ENCODE data around the gene ZNF221. TPM values are rescaled to one million over a fixed set of nuclear protein-coding genes. Genes with fewer than 3 reads are reported as not detected.

Gene ZNF221
- total and polyA plus RNA-seq, 11 donors = 2.4 to 6.7 (median 3.7) TPM

- intact Hi-C loops (cut with DNase I) = no loop called here
- no peaks in the 10 kb centered on the region for H3K4me1 ChIP-seq
- 67 to 97% (median 82%) methylated on average over 3 of the region's 3 CpGs for WGBS, 4 donors
- DNase-seq = no peak
- H3K27me3 ChIP-seq = no peaks in the 10 kb centered on the region
- no peak overlapping the region for H3K27ac ChIP-seq
- TF ChIP-seq POLR2A (IDR thresholded peaks at IDR 0.05) (no peak), CTCF (IDR thresholded peaks at IDR 0.05) (no peak)
- no peak overlapping the region for H3K4me3 ChIP-seq
- peaks cover 31 to 71% (median 58%) of the 10 kb centered on the region in 9 donors for H3K36me3 ChIP-seq
- peaks cover 4 to 100% (median 82%) of the 10 kb centered on the region in 12 donors for H3K9me3 ChIP-seq
- ATAC-seq = no peak
These were observed 37.0 kb upstream of the ZNF221 start for GRCh38 chr19:43914051-43914450.

GRCh38 chr19:43923875-43924274 lies 27.2 kb upstream of the ZNF221 start:
- Histone ChIP-seq H3K9me3 (peaks cover 0 to 46% (median 10%) of the 10 kb centered on the region in 12 donors), H3K4me3 (no peak overlapping the region), H3K36me3 (peaks cover 5 to 99% (median 95%) of the 10 kb centered on the region in 9 donors), H3K27ac (no peak overlapping the region), H3K4me1 (no peaks in the 10 kb centered on the region), H3K27me3 (no peaks in the 10 kb centered on the region)
- DNase-seq = no peak
- TF ChIP-seq CTCF (IDR thresholded peaks at IDR 0.05) (no peak), POLR2A (IDR thresholded peaks at IDR 0.05) (no peak)
- intact Hi-C loops (cut with DNase I) = no loop called here
- no peak for ATAC-seq

- peaks cover 0 to 4% (median 0%) of the 10 kb centered on the region in 12 donors for H3K9me3 ChIP-seq
- H3K27me3 ChIP-seq = no peaks in the 10 kb centered on the region
- ATAC-seq (no peak), DNase-seq (no peak)
- peaks cover 5 to 94% (median 92%) of the 10 kb centered on the region in 9 donors for H3K36me3 ChIP-seq
- WGBS, 4 donors = 95 to 98% (median 96%) methylated on average over 5 of the region's 5 CpGs
- H3K27ac ChIP-seq = no peak overlapping the region
- peaks cover 0 to 9% (median 6%) of the 10 kb centered on the region in 12 donors for H3K4me1 ChIP-seq
- H3K4me3 ChIP-seq = no peak overlapping the region
- TF ChIP-seq POLR2A (IDR thresholded peaks at IDR 0.05) (no peak), CTCF (IDR thresholded peaks at IDR 0.05) (no peak)
- intact Hi-C loops (cut with DNase I) = no loop called here
These were observed 22.2 kb upstream of the ZNF221 start for GRCh38 chr19:43928820-43929219.

- Histone ChIP-seq H3K36me3 (peaks cover 3 to 39% (median 37%) of the 10 kb centered on the region in 9 donors), H3K27me3 (no peaks in the 10 kb centered on the region), H3K4me3 (peak overlapping the region; percentile 49 to 77 (median 66)), H3K9me3 (peaks cover 0 to 4% (median 0%) of the 10 kb centered on the region in 12 donors), H3K27ac (peak overlapping the region; percentile 71 to 93 (median 88)), H3K4me1 (peaks cover 0 to 21% (median 12%) of the 10 kb centered on the region in 12 donors)
- TF ChIP-seq POLR2A (IDR thresholded peaks at IDR 0.05) (no peak), CTCF (IDR thresholded peaks at IDR 0.05) (peak in 2 of 12 donors; percentile 16 to 23)
- ATAC-seq (no peak), DNase-seq (no peak)
- WGBS, 4 donors = 5 to 10% (median 8%) methylated on average over 15 of the region's 15 CpGs
- intact Hi-C loops (cut with DNase I) = loop anchor here in 2 of 10 donors (2.0 to 10.0 kb wide), 3 partner anchors 16 to 110 kb away; partner anchors contain the start of genes ZNF155 (in 2 of the 2), ZNF221 (in 1 of the 2) and ZNF283 (in 1 of the 2)
These were observed 16.7 kb upstream of the ZNF221 start for GRCh38 chr19:43934055-43934984.
